ENCODE data around the gene SHC4.

- TF ChIP-seq POLR2A (IDR thresholded peaks at IDR 0.05; ENCODE audit: low read length): no peak
- TF ChIP-seq GATA1 (IDR thresholded peaks at IDR 0.05; ENCODE audit: low read depth, low read length): no peak
Measured at GRCh38 chr15:48862705-48863104, 101.0 kb downstream of the SHC4 start.

Data from erythroblast (primary cell).